ENCODE data around the gene KLHL20.
"Not testable (repeated sequence)": the region's sequence is repeated elsewhere in the genome, so short reads cannot be mapped to it uniquely, and the experiment has no call there.

Gene KLHL20

DNA sequence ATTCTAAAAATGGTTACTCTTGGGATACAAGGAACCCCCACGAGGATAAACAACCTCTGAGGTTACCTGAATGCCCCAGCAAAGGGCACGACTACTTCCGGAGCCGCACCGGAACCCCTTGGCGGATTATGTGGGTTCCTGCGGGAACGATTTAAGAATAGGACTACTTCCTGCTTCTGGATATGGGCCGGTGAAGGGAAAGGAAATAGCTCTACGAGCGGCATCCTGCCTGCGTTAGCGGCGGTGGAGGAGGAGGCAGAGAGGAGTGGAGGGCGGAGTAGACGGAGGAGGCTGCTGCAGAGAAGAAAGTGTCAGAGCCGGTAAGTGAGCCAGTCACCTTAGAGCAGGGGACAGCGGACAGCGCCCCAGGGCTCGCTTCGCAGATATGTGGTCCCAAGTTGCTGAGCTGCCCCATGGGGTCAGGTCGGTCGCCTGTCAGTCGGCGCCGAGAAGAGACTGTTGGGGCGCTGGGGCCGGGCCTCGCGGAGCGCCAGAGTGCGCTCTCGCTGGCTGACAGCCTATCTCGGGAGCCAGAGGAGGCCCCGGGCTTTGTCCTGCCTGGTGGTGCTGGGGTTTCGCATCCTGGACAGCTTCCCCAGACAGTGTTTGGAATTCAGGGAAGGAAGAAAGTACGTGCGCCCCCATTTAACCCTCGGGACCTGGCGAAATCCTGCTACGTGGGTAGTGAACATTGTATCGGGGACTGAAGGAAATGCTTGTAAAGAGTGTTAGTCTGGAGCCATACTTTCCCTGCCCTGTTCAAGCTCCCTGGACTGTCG is at the start of gene KLHL20:
KLHL20 (plus strand) TSS at position 223 of the 779 bp plus-strand sequence. CDS start 1,063 bp downstream, outside the sequence.
- peak; percentile 90 for DNase-seq

DNA sequence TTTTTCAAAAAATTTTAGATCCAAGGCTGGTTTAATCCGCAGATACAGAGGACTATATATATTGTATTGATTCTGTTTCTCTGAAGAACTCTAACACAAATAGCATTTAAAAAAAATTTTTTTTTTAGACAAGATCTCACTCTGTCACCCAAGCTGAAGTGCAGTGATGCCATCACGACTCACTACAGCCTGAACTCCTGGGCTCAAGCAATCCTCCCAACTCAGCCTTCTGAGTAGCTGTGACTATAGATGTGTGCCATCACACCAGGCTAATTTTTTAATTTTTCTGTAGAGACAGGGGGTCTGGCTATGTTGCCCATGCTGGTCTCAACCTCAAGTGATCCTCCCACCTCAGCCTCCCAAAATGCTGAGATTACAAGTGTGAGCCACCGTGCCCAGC is 48.1 kb upstream of the KLHL20 start:
- no peak for DNase-seq

GRCh38 chr1:173669491-173669941 is 45.3 kb upstream of the KLHL20 start, which contains the start of gene ANKRD45:
ANKRD45 (minus strand) TSS chr1:173669851; CDS start chr1:173659418, 10,433 bp downstream.
- DNase-seq, result no peak

DNA sequence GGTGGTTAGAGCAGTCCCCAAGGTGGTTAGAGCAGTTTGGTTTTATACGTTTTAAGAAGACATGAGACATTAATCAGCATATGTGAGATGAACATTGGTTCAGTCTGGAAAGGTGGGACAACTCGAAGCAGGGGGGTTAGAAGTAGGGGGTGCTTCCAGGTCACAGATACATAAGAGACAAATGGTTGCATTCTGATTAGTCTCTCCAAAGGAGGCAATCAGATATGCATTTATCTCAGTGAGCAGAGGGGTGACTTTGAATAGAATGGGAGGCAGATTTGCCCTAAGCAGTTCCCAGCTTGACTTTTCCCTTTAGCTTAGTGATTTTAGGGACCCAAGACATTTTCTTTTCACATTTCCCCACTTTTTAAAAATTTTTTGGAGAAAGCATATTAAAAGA is 40.3 kb upstream of the KLHL20 start:
- DNase-seq, result not testable (repeated sequence)

DNA sequence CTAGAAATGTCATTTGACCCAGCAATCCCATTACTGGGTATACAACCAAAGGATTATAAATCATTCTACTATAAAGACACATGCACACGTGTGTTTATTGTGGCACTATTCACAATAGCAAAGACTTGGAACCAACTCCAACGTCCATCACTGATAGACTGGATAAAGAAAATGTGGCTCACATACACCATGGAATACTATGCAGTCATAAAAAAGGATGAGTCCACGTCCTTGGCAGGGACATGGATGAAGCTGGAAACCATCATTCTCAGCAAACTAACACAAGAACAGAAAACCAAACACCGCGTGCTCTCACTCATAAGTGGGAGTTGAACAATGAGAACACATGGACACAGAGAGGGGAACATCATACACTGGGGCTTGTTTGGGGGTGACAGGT is 34.6 kb upstream of the KLHL20 start:
- DNase-seq, result not testable (repeated sequence)

GRCh38 chr1:173682184-173682583 is 32.6 kb upstream of the KLHL20 start:
- no peak for DNase-seq

DNA sequence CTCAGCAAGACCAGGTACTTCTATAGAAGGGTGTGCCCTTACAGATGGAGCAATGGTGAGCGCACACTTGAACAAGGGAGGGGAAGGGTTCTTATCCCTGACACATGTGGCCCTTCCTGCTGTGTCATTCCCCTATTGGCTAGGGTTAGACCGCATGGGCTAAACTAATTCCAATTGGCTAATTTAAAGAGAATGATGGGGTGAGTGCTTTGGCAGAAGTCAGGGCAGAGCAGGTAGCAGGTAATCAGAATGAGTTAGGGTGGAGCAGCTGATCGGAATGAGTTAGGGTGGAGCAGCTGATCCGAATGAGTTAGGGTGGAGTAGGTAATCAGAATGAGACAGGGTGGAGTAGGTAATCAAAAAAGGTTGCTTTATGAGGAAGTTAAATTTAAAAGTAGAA is 30.9 kb upstream of the KLHL20 start:
- not testable (repeated sequence) for DNase-seq

GRCh38 chr1:173685121-173685520 is 29.7 kb upstream of the KLHL20 start:
- DNase-seq, result not testable (repeated sequence)

GRCh38 chr1:173688300-173688699 is 26.5 kb upstream of the KLHL20 start:
- DNase-seq, result no peak

DNA sequence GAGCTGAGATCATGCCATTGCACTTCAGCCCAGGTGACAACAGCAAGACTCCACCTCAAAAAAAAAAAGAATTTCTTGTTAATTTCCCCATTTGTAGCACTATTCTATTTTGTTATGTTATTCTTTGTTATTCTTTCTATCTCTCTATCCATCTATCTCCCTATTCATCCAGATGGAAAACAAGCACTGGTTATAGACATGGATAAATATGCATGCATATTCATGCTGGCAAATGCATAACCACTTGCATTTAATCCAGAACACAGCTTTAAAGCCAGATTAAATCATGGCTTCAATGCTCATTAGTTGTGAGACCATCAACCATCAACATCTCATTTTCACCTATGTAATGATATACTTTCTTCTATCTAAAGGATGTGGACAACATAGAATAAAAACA is 21.5 kb upstream of the KLHL20 start:
- DNase-seq, result no peak

DNA sequence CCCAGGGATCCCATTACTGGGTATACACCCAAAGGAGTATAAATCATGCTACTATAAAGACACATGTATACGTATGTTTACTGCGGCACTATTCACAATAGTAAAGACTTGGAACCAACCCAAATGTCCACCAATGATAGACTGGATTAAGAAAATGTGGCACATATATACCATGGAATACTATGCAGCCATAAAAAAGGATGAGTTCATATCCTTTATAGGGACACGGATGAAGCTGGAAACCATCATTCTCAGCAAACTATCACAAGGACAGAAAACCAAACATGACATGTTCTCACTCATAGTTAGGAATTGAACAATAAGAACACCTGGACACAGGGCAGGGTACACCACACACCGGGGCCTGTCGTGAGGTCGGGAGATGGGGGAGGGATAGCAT is 13.5 kb upstream of the KLHL20 start:
- DNase-seq, result not testable (repeated sequence)

DNA sequence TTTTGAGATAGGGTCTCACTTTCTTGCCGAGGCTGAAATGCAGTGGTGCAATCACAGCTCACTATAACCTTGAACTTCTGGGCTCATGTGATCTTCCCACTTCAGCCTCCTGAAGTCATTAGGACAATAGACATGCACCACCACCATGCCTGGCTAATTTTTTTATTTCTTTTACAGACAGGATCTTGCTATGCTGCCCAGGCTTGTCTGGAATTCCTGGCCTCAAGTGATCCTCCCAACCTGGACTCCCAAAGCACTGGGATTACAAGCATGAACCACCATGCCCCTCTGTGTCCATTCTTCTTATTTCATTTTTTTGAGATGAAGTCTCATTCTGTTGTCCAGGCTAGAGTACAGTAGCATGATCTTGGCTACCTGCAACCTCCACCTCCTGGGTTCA is 12.0 kb upstream of the KLHL20 start:
- DNase-seq, result no peak

GRCh38 chr1:173705117-173705516 is 9.7 kb upstream of the KLHL20 start:
- no peak for DNase-seq

GRCh38 chr1:173708787-173709186 is 6.0 kb upstream of the KLHL20 start:
- DNase-seq, result no peak

- DNase-seq, result no peak
These were observed 381 bp upstream of the KLHL20 start for GRCh38 chr1:173714441-173714758.

DNA sequence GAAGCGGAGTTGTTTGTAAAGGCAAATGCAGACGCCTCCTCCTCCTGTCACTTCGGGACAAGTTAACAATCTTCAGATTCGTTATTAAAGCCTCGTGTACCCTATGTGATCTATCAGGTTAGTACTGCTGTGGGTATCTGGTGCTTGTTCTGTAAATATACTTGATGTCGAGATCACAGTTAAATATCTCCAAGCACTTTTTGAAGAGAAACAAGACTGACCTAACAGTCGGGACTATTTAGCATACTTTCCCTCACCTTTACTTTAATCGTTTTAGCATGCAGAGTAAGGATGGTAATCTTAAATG is 710 bp downstream of the KLHL20 start:
- DNase-seq, result no peak

GRCh38 chr1:173717238-173717637 is 2.5 kb downstream of the KLHL20 start:
- DNase-seq, result no peak

- DNase-seq, result not testable (repeated sequence)
These were observed 16.6 kb downstream of the KLHL20 start for GRCh38 chr1:173731331-173731730.

DNA sequence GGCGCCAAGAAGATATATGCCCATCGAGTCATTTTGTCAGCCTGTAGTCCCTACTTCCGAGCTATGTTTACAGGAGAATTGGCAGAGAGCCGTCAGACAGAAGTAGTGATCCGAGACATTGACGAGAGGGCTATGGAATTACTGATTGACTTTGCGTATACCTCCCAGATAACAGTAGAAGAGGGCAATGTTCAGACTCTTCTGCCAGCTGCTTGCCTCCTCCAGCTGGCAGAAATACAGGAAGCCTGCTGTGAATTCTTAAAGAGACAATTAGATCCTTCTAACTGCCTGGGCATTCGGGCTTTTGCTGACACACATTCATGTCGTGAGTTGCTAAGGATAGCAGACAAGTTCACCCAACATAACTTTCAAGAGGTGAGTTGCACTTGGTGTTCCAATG is 19.1 kb downstream of the KLHL20 start:
- DNase-seq, result no peak

GRCh38 chr1:173736104-173736503 is 21.3 kb downstream of the KLHL20 start:
- DNase-seq, result not testable (repeated sequence)

DNA sequence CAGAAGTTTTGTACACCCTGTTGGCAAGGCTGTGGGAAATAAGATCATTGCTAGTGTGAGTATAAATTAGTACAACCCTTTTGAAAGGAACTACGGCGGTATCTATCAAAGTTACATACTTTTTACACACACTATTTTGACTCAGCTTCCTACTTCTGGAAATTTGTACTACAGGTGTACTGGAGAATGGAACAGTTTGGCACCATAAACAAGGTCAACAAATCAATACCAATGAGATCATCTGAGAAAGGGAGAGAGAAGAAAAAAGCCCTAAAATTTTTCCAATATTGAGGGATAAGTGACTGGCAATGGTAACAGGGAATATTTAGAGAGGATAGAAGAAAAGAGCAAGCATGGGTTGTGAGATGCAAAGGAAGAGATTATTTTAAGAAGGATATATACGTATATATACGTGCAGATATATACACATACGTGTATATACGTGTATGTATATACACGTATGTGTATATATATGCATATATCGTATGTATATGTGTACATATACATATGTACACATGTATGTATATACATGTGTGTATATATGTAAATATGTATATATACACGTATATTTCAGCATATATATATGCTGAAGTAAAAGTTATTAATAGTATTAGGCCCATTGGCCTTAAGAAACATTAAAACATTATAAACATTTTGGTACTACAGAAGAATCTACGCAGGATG is 27.6 kb downstream of the KLHL20 start:
- no peak for DNase-seq

GRCh38 chr1:173744651-173745050 is 29.9 kb downstream of the KLHL20 start:
- DNase-seq, result no peak

- DNase-seq, result no peak
These were observed 34.4 kb downstream of the KLHL20 start for GRCh38 chr1:173749137-173749536.

DNA sequence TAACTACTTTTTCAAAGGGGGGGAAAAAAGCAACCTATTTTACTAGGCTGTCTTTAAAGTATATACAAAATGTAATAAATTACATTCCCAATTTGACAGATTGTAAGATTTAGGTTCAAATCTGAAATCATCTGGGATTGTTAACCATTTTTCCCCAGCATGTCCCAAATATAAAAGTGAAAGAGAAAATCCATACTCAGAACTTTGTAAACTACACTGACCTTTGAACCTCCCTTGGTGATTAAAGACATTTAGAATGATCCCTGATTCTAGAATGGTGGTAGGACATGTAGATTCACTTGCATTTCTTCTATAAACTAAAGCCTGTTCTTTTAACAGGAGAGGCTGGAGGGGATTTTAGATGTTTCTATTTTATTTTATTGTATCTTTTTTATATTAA is 39.0 kb downstream of the KLHL20 start:
- DNase-seq, result no peak

DNA sequence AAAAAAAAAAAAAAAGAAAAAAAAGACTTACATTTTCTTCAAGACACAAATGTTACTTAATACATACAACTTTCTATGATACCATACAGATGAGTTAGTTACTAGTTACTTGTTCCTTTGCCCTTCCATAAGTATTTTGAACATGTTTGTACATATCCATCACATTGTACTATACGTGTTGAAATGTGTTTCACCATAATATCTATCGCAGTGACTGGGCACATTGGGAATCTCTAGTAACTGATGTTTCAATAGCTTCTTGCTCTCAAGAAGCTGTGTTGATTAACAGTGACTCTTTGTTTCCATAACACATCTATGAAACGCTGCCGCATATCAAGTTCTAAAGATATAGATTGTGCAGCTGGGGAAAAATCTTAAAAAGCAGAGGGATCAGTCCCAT is 42.9 kb downstream of the KLHL20 start:
- no peak for DNase-seq
